ENCODE data around the gene HYAL3. TPM values are rescaled to one million over a fixed set of nuclear protein-coding genes. Genes with fewer than 3 reads are reported as not detected.

HYAL3 gene
- total and polyA plus RNA-seq, 7 donors = 0.60 to 8.3 (median 3.3) TPM

DNA sequence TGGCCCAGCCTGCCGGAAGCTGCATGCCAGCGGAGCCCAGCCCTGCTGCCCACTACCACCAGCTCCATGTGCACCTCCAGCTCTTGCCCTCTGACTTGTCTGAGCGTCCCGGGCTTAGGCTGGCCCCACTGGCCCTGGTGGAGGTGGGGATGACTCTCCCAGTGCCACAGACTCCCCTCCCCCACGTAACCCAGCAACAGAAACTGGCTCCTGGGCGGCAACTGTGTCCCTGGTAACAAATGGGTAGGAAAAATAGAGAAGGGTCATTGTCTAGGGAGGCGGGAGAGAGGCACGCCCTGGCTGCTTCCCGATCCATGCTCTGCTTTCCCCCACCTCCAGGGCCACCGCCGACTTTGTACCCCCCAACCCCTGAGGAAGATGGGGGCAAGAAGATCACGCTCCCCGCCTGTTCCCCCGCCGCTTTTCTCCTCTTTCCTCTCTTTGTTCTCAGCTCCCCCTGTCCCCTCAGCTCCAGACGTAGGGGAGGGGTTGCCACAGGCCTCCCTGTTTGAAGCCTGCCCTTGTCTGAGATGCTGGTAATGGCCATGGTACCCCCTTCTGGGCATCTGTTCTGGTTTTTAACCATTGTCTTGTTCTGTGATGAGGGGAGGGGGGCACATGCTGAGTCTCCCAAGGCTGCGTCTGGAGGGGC is 41.0 kb downstream of the HYAL3 start:
- Histone ChIP-seq H3K27ac (peak overlapping the region; percentile 93 to 99 (median 99)), H3K4me1 (peaks cover 4 to 39% (median 26%) of the 10 kb centered on the region in 4 donors), H3K4me3 (no peak overlapping the region), H3K9me3 (no peaks in the 10 kb centered on the region), H3K36me3 (peaks cover 21 to 63% (median 35%) of the 10 kb centered on the region in 4 donors), H3K27me3 (no peaks in the 10 kb centered on the region)
- intact Hi-C loops (cut with DNase I) = no loop called here
- WGBS, 2 donors = 90% methylated on average over 17 of the region's 17 CpGs
- no peak for TF ChIP-seq POLR2AphosphoS5 (IDR thresholded peaks at IDR 0.05)
- TF ChIP-seq POLR2A (IDR thresholded peaks at IDR 0.05) = no peak
- no peak for TF ChIP-seq EP300 (IDR thresholded peaks at IDR 0.05)
- TF ChIP-seq, protein P1, sequence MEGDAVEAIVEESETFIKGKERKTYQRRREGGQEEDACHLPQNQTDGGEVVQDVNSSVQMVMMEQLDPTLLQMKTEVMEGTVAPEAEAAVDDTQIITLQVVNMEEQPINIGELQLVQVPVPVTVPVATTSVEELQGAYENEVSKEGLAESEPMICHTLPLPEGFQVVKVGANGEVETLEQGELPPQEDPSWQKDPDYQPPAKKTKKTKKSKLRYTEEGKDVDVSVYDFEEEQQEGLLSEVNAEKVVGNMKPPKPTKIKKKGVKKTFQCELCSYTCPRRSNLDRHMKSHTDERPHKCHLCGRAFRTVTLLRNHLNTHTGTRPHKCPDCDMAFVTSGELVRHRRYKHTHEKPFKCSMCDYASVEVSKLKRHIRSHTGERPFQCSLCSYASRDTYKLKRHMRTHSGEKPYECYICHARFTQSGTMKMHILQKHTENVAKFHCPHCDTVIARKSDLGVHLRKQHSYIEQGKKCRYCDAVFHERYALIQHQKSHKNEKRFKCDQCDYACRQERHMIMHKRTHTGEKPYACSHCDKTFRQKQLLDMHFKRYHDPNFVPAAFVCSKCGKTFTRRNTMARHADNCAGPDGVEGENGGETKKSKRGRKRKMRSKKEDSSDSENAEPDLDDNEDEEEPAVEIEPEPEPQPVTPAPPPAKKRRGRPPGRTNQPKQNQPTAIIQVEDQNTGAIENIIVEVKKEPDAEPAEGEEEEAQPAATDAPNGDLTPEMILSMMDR (IDR thresholded peaks at IDR 0.05) = no peak
- no peak for DNase-seq

DNA sequence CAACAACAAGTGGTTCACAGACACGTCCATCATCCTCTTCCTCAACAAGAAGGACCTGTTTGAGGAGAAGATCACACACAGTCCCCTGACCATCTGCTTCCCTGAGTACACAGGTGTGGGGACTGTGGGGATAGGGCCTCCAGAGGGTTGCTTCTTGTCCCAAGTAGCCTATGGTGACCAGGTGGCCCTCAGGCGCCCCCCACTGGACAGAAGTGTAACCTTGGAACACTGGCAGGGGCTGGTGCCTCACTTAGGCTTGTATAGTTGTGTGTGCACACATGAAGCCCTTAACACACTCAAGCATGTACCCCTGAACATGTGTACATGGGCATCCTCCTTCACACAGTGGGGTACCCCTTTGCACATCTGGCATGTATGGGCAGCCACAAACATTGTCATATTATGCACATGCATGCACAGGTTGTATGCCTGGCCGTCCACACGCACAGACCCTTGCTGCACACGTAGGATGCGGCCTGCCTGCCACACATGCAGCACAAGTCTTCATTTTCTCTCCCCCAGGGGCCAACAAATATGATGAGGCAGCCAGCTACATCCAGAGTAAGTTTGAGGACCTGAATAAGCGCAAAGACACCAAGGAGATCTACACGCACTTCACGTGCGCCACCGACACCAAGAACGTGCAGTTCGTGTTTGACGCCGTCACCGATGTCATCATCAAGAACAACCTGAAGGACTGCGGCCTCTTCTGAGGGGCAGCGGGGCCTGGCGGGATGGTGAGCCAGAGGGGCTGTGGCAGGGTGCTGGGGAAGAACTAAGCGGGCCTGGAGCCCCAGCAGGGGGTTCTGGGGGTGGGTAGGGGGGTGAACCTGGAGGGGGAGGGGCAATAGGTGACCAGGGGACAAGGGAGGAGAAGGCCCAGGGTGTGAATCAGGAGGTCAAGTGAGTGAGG is 42.0 kb downstream of the HYAL3 start:
- H3K27ac ChIP-seq = peak overlapping the region; percentile 25 to 99 (median 96)
- no peaks in the 10 kb centered on the region for H3K27me3 ChIP-seq
- no peak overlapping the region for H3K4me3 ChIP-seq
- intact Hi-C loops (cut with DNase I) = no loop called here
- WGBS, 2 donors = 91 to 93% methylated on average over 20 of the region's 20 CpGs
- H3K9me3 ChIP-seq = no peaks in the 10 kb centered on the region
- TF ChIP-seq POLR2A (IDR thresholded peaks at IDR 0.05) (no peak), EP300 (IDR thresholded peaks at IDR 0.05) (no peak), POLR2AphosphoS5 (IDR thresholded peaks at IDR 0.05) (no peak)
- TF ChIP-seq, protein P1 (IDR thresholded peaks at IDR 0.05) = peak in 3 of 4 experiments; percentile 15 to 37 (median 34)
- H3K36me3 ChIP-seq = peaks cover 30 to 72% (median 41%) of the 10 kb centered on the region in 4 donors
- DNase-seq = no peak
- H3K4me1 ChIP-seq = peaks cover 4 to 39% (median 26%) of the 10 kb centered on the region in 4 donors

DNA sequence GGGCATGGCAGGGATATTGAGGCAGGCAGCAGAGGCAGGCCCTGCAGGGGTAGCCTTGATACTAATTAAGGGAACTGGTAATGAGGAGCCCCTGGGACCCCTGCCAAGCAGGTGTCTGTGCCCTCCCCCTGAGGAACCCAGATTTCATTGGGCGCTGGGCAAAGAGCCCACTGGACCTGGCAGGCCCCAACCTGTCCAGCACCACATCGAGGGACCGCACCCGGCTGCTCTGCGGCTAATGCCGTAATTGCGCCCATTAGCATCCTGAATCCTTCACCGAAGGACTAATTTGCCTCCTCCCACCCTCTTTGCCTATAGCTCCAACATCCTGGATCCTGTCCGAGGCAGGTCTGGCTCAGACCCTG is 44.0 kb downstream of the HYAL3 start:
- Histone ChIP-seq H3K4me3 (no peak overlapping the region), H3K4me1 (peaks cover 4 to 36% (median 22%) of the 10 kb centered on the region in 4 donors), H3K27me3 (no peaks in the 10 kb centered on the region), H3K9me3 (no peaks in the 10 kb centered on the region), H3K27ac (peak overlapping the region; percentile 63 to 76 (median 64)), H3K36me3 (peaks cover 30 to 87% (median 48%) of the 10 kb centered on the region in 4 donors)
- WGBS, 2 donors = 90 to 95% methylated on average over 9 of the region's 9 CpGs
- TF ChIP-seq, protein P1 (IDR thresholded peaks at IDR 0.05) = no peak
- TF ChIP-seq POLR2AphosphoS5 (IDR thresholded peaks at IDR 0.05) = no peak
- TF ChIP-seq POLR2A (IDR thresholded peaks at IDR 0.05) = no peak
- TF ChIP-seq EP300 (IDR thresholded peaks at IDR 0.05) = no peak
- DNase-seq = no peak
- intact Hi-C loops (cut with DNase I) = no loop called here

DNA sequence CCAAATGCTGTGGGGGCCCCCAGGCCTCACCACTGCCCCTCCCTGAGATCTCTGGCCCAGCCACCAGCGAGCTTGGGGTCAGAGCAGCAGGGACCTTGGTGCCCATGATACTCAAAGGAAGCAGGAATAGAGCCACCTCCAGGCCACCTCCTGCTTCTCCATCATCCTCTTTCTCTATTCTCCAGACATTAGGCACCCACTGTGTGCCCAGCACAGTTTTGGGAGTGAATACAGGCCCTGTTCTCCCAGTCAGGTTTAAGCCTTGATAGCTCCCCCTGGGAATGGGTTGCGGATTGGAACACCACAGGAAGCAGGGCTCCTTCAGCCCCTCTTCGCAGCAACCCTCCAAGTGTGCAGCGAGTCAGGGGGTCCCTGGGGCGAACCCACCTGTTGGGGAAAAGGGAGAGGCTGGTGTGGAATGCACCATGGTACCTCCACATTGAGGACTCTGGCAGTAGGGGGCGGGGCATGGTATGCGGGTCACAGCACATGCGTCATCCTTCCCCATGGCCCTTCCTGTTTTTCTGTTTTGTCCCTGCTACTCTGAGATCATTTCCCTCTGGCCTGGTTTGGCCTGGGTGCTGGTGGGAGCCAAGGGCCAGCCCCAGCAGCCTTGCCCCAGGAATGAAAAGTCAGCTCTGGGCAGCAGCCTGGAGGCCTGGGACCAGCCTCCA is 44.5 kb downstream of the HYAL3 start:
- Histone ChIP-seq H3K27me3 (no peaks in the 10 kb centered on the region), H3K4me3 (no peak overlapping the region), H3K27ac (peak overlapping the region; percentile 63 to 76 (median 64)), H3K4me1 (peaks cover 4 to 37% (median 23%) of the 10 kb centered on the region in 4 donors), H3K36me3 (peaks cover 30 to 87% (median 49%) of the 10 kb centered on the region in 4 donors), H3K9me3 (no peaks in the 10 kb centered on the region)
- intact Hi-C loops (cut with DNase I) = no loop called here
- peak; percentile 85 for DNase-seq
- peak in 3 of 4 donors; percentile 16 to 66 (median 44) for TF ChIP-seq POLR2AphosphoS5 (IDR thresholded peaks at IDR 0.05)
- TF ChIP-seq, protein P1 (IDR thresholded peaks at IDR 0.05) = no peak
- WGBS, 2 donors = 85 to 88% methylated on average over 8 of the region's 8 CpGs

All from sigmoid colon (tissue), 7 donors.